Liver (tissue), 9 donors: ENCODE results near the gene SH3PXD2B. TPM values are rescaled to one million over a fixed set of nuclear protein-coding genes. Genes with fewer than 3 reads are reported as not detected.
A peak's percentile ranks its signal among the peaks of the same experiment; 100 is the strongest.

Source experiments
- DNase-seq: peaks from one replicate; pipeline ENCODE4 v3.0.0-alpha.2; 2017; ENCODE audit warnings: low spot score
- H3K27ac ChIP-seq, 2 donors: one replicate each; pipeline ENCODE4 v1.7.0; 2013; ENCODE audit warnings: inconsistent platforms in 2 of 2, low read length in 2 of 2, control low read depth in 1 of 2, low read depth in 1 of 2, mild to moderate bottlenecking in 1 of 2
- H3K27me3 ChIP-seq, 4 donors: one replicate each; pipeline versions ENCODE4 v1.6.1 to v1.7.0; 2013; ENCODE audit warnings: low read length in 3 of 4, inconsistent platforms in 1 of 4, mild to moderate bottlenecking in 1 of 4, moderate library complexity in 1 of 4; ENCODE audit not compliant: control insufficient read depth in 4 of 4, insufficient read depth in 4 of 4
- H3K36me3 ChIP-seq, 4 donors: one replicate each; pipeline versions ENCODE4 v1.6.1 to v1.7.0; 2013; ENCODE audit warnings: low read length in 3 of 4, mild to moderate bottlenecking in 3 of 4, low read depth in 1 of 4, moderate library complexity in 1 of 4; ENCODE audit not compliant: control insufficient read depth in 4 of 4, insufficient read depth in 3 of 4
- H3K4me1 ChIP-seq, 4 donors: one replicate each; pipeline versions ENCODE4 v1.6.1 to v1.7.0; 2013; ENCODE audit warnings: low read length in 3 of 4, mild to moderate bottlenecking in 3 of 4, moderate library complexity in 1 of 4; ENCODE audit not compliant: control insufficient read depth in 4 of 4, insufficient read depth in 4 of 4
- H3K4me3 ChIP-seq, 3 donors: one replicate each; pipeline versions ENCODE4 v1.6.1 to v1.7.0; 2013; ENCODE audit warnings: low read length in 3 of 3, control low read depth in 1 of 3, low read depth in 1 of 3, mild to moderate bottlenecking in 1 of 3
- H3K9ac ChIP-seq, 2 donors: one replicate each; pipeline ENCODE4 v1.7.0; 2013; ENCODE audit warnings: low read length in 2 of 2, mild to moderate bottlenecking in 2 of 2, moderate library complexity in 2 of 2, control low read depth in 1 of 2, low read depth in 1 of 2
- H3K9me3 ChIP-seq, 4 donors: one replicate each; pipeline versions ENCODE4 v1.6.1 to v1.7.0; 2013; ENCODE audit warnings: low read length in 3 of 4; ENCODE audit not compliant: control insufficient read depth in 4 of 4
- EGR1 ChIP-seq, 2 donors: IDR thresholded peaks; 2 replicates each; pipeline ENCODE4 v1.6.1; 2016 to 2018; ENCODE audit warnings: antibody characterized with exemption in 2 of 2, low read depth in 2 of 2
- FOXA1 ChIP-seq: IDR thresholded peaks from 2 replicates; pipeline ENCODE4 v1.6.1; 2016; ENCODE audit warnings: antibody characterized with exemption
- FOXA2 ChIP-seq: IDR thresholded peaks from 2 replicates; pipeline ENCODE4 v1.6.1; 2016; ENCODE audit warnings: antibody characterized with exemption
- GABPA ChIP-seq, 2 donors: IDR thresholded peaks in 1 of 2; conservative IDR thresholded peaks in 1 of 2; 2 replicates each; pipeline ENCODE4 v1.6.1; 2016; ENCODE audit warnings: antibody characterized with exemption in 2 of 2, mild to moderate bottlenecking in 1 of 2, moderate library complexity in 1 of 2
- HNF4A ChIP-seq, 2 donors: conservative IDR thresholded peaks; 2 replicates each; pipeline ENCODE4 v1.6.1; 2016; ENCODE audit warnings: antibody characterized with exemption in 2 of 2, mild to moderate bottlenecking in 2 of 2
- HNF4G ChIP-seq: IDR thresholded peaks from 2 replicates; pipeline ENCODE4 v1.6.1; 2016; ENCODE audit warnings: antibody characterized with exemption
- JUND ChIP-seq, 2 donors: IDR thresholded peaks; 2 replicates each; pipeline ENCODE4 v1.6.1; 2016; ENCODE audit warnings: antibody characterized with exemption in 2 of 2
- NR2F2 ChIP-seq: IDR thresholded peaks from 2 replicates; pipeline ENCODE4 v1.6.1; 2016; ENCODE audit warnings: antibody characterized with exemption
- RAD21 ChIP-seq, 2 donors: IDR thresholded peaks; 2 replicates each; pipeline ENCODE4 v1.6.1; 2016; ENCODE audit warnings: antibody characterized with exemption in 2 of 2, mild to moderate bottlenecking in 2 of 2
- RXRA ChIP-seq, 2 donors: IDR thresholded peaks; 2 replicates each; pipeline ENCODE4 v1.6.1; 2017 to 2018; ENCODE audit warnings: antibody characterized with exemption in 2 of 2, mild to moderate bottlenecking in 1 of 2
- SP1 ChIP-seq: IDR thresholded peaks from 2 replicates; pipeline ENCODE4 v1.6.1; 2018; ENCODE audit warnings: antibody characterized with exemption, mild to moderate bottlenecking
- TAF1 ChIP-seq: conservative IDR thresholded peaks from 2 replicates; pipeline ENCODE4 v1.6.1; 2016; ENCODE audit warnings: antibody characterized with exemption, mild to moderate bottlenecking
- YY1 ChIP-seq: IDR thresholded peaks from 2 replicates; pipeline ENCODE4 v1.6.1; 2016; ENCODE audit warnings: antibody characterized with exemption, mild to moderate bottlenecking
- WGBS: extraction: QIAGEN DNeasy Blood & Tissue Kit; methylation state at CpG from one replicate; pipeline ENCODE4 v1.1.7; 2013; 5-methylcytosine and 5-hydroxymethylcytosine counted together
- polyA plus RNA-seq, 2 donors: library from polyadenylated mRNA; stranded (reverse) in 1 of 2; unstranded in 1 of 2; fragments of 200-250 nt in 1 of 2; fragments of >200 nt in 1 of 2; fragmentation: Nextera tagmentation in 1 of 2; extraction: Ambion mirVana in 1 of 2; gene quantifications; one replicate each; pipeline versions ENCODE4 v1.2.1 to v1.2.3, GENCODE V29; 2013 to 2015
- total RNA-seq, 2 donors: library from RNA; depleted of rRNA; stranded (reverse); fragments of >200 nt; gene quantifications; one replicate each; pipeline ENCODE4 v1.2.3, GENCODE V29; 2014
- TF ChIP-seq, protein P1 (sequence below): fragments of 150-350 bp; IDR thresholded peaks from 2 replicates; pipeline ENCODE4 v1.5.1; 2017; ENCODE audit warnings: improper control_type of control experiment, low read depth, low read length; ENCODE audit not compliant: missing input control
- TF ChIP-seq, protein P2 (sequence below): IDR thresholded peaks from 2 replicates; pipeline ENCODE4 v1.6.1; 2016; ENCODE audit warnings: antibody characterized with exemption
- TF ChIP-seq, protein P3 (sequence below): IDR thresholded peaks from 2 replicates; pipeline ENCODE4 v1.6.1; 2016; ENCODE audit warnings: antibody characterized with exemption
- TF ChIP-seq, protein P4 (sequence below): IDR thresholded peaks from 2 replicates; pipeline ENCODE4 v1.6.1; 2016; ENCODE audit warnings: antibody characterized with exemption
- TF ChIP-seq, protein P5 (sequence below): IDR thresholded peaks from 2 replicates; pipeline ENCODE4 v1.6.1; 2016; ENCODE audit warnings: antibody characterized with exemption, mild to moderate bottlenecking
- donor health status: healthy.
- donor health status: healthy.
- donor health status: healthy.
- donor health status: healthy.
- donor health status: healthy.

Gene SH3PXD2B
- total and polyA plus RNA-seq, 4 donors = 1.1 to 3.3 (median 2.2) TPM

GRCh38 chr5:172418862-172419814, 35.2 kb downstream of the SH3PXD2B start:
- DNase-seq = no peak
- H3K9me3 ChIP-seq = no peaks in the 10 kb centered on the region
- H3K9ac ChIP-seq = no peak overlapping the region
- H3K4me3 ChIP-seq = no peak overlapping the region
- 87% methylated on average over 20 of the region's 20 CpGs for WGBS
- H3K36me3 ChIP-seq = no peaks in the 10 kb centered on the region
- no peaks in the 10 kb centered on the region for H3K27me3 ChIP-seq
- TF ChIP-seq HNF4A (conservative IDR thresholded peaks at IDR 0.05) = peak in 1 of 2 donors; percentile 68
- no peak for TF ChIP-seq FOXA2
- TF ChIP-seq, protein P1, sequence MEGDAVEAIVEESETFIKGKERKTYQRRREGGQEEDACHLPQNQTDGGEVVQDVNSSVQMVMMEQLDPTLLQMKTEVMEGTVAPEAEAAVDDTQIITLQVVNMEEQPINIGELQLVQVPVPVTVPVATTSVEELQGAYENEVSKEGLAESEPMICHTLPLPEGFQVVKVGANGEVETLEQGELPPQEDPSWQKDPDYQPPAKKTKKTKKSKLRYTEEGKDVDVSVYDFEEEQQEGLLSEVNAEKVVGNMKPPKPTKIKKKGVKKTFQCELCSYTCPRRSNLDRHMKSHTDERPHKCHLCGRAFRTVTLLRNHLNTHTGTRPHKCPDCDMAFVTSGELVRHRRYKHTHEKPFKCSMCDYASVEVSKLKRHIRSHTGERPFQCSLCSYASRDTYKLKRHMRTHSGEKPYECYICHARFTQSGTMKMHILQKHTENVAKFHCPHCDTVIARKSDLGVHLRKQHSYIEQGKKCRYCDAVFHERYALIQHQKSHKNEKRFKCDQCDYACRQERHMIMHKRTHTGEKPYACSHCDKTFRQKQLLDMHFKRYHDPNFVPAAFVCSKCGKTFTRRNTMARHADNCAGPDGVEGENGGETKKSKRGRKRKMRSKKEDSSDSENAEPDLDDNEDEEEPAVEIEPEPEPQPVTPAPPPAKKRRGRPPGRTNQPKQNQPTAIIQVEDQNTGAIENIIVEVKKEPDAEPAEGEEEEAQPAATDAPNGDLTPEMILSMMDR = no peak
- TF ChIP-seq SP1 = no peak
- H3K27ac ChIP-seq = peak overlapping the region; percentile 91
- H3K4me1 ChIP-seq = peaks cover 27 to 58% (median 51%) of the 10 kb centered on the region in 4 donors

GRCh38 chr5:172417983-172418630, 36.2 kb downstream of the SH3PXD2B start:
- 55% methylated on average over 10 of the region's 10 CpGs for WGBS
- no peak for DNase-seq
- H3K9me3 ChIP-seq = no peaks in the 10 kb centered on the region
- no peak for TF ChIP-seq FOXA1
- TF ChIP-seq HNF4A (conservative IDR thresholded peaks at IDR 0.05) = peak; percentile 65 to 79
- TF ChIP-seq FOXA2 = peak; percentile 23
- TF ChIP-seq TAF1 = no peak
- TF ChIP-seq, protein P2, sequence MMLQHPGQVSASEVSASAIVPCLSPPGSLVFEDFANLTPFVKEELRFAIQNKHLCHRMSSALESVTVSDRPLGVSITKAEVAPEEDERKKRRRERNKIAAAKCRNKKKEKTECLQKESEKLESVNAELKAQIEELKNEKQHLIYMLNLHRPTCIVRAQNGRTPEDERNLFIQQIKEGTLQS = peak; percentile 27
- TF ChIP-seq YY1 = peak; percentile 67
- TF ChIP-seq RXRA (IDR thresholded peaks at IDR 0.05) = peak; percentile 73 to 89
- TF ChIP-seq HNF4G = no peak
- TF ChIP-seq NR2F2 = peak; percentile 71
- TF ChIP-seq, protein P3, sequence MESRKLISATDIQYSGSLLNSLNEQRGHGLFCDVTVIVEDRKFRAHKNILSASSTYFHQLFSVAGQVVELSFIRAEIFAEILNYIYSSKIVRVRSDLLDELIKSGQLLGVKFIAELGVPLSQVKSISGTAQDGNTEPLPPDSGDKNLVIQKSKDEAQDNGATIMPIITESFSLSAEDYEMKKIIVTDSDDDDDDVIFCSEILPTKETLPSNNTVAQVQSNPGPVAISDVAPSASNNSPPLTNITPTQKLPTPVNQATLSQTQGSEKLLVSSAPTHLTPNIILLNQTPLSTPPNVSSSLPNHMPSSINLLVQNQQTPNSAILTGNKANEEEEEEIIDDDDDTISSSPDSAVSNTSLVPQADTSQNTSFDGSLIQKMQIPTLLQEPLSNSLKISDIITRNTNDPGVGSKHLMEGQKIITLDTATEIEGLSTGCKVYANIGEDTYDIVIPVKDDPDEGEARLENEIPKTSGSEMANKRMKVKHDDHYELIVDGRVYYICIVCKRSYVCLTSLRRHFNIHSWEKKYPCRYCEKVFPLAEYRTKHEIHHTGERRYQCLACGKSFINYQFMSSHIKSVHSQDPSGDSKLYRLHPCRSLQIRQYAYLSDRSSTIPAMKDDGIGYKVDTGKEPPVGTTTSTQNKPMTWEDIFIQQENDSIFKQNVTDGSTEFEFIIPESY = peak; percentile 79
- TF ChIP-seq SP1 = peak; percentile 84
- TF ChIP-seq, protein P4, sequence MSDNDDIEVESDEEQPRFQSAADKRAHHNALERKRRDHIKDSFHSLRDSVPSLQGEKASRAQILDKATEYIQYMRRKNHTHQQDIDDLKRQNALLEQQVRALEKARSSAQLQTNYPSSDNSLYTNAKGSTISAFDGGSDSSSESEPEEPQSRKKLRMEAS = peak; percentile 70
- TF ChIP-seq JUND (IDR thresholded peaks at IDR 0.05) = peak; percentile 73 to 92
- TF ChIP-seq, protein P1 = no peak
- TF ChIP-seq GABPA (IDR thresholded peaks at IDR 0.05 in 1 of 2, conservative IDR thresholded peaks at IDR 0.05 in 1 of 2) = peak in 1 of 2 donors; percentile 60
- TF ChIP-seq, protein P5, sequence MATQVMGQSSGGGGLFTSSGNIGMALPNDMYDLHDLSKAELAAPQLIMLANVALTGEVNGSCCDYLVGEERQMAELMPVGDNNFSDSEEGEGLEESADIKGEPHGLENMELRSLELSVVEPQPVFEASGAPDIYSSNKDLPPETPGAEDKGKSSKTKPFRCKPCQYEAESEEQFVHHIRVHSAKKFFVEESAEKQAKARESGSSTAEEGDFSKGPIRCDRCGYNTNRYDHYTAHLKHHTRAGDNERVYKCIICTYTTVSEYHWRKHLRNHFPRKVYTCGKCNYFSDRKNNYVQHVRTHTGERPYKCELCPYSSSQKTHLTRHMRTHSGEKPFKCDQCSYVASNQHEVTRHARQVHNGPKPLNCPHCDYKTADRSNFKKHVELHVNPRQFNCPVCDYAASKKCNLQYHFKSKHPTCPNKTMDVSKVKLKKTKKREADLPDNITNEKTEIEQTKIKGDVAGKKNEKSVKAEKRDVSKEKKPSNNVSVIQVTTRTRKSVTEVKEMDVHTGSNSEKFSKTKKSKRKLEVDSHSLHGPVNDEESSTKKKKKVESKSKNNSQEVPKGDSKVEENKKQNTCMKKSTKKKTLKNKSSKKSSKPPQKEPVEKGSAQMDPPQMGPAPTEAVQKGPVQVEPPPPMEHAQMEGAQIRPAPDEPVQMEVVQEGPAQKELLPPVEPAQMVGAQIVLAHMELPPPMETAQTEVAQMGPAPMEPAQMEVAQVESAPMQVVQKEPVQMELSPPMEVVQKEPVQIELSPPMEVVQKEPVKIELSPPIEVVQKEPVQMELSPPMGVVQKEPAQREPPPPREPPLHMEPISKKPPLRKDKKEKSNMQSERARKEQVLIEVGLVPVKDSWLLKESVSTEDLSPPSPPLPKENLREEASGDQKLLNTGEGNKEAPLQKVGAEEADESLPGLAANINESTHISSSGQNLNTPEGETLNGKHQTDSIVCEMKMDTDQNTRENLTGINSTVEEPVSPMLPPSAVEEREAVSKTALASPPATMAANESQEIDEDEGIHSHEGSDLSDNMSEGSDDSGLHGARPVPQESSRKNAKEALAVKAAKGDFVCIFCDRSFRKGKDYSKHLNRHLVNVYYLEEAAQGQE = no peak
- TF ChIP-seq RAD21 (IDR thresholded peaks at IDR 0.05) = peak in 1 of 2 donors; percentile 48
- peak; percentile 46 to 93 for TF ChIP-seq EGR1 (IDR thresholded peaks at IDR 0.05; ENCODE audit: low read depth in 2 of 2)
- no peak overlapping the region for H3K4me3 ChIP-seq
- H3K27ac ChIP-seq = peak overlapping the region; percentile 91
- no peak overlapping the region for H3K9ac ChIP-seq
- H3K4me1 ChIP-seq = peaks cover 27 to 58% (median 51%) of the 10 kb centered on the region in 4 donors
- no peaks in the 10 kb centered on the region for H3K36me3 ChIP-seq
- no peaks in the 10 kb centered on the region for H3K27me3 ChIP-seq
